Ovary (tissue), 9 donors: Measurements from ENCODE around the gene CBX2. TPM values are rescaled to one million over a fixed set of nuclear protein-coding genes. Genes with fewer than 3 reads are reported as not detected.
A peak's percentile ranks its signal among the peaks of the same experiment; 100 is the strongest.

ENCODE experiments used
- DNase-seq, 5 donors: peaks; one replicate each; pipeline ENCODE4 v3.0.0-alpha.2; 2019 to 2020
- H3K27ac ChIP-seq, 2 donors: fragments of 200-600 bp; one replicate each; pipeline versions ENCODE4 v1.5.1 to v1.8.0; 2019 to 2022
- H3K27me3 ChIP-seq: fragments of 200-600 bp; one replicate; pipeline ENCODE4 v1.8.0; 2022
- H3K36me3 ChIP-seq: fragments of 200-600 bp; sonication (generic); one replicate; pipeline ENCODE4 v1.5.1; 2019
- H3K4me1 ChIP-seq: one replicate; pipeline ENCODE4 v1.8.1; 2013; ENCODE audit warnings: mild to moderate bottlenecking, moderate library complexity; ENCODE audit not compliant: insufficient read depth
- H3K4me3 ChIP-seq: fragments of 200-600 bp; sonication (generic); one replicate; pipeline ENCODE4 v1.5.1; 2017
- H3K9me3 ChIP-seq, 2 donors: fragments of 200-600 bp in 1 of 2; sonication (generic) in 1 of 2; one replicate each; pipeline versions ENCODE4 v1.5.1 to v1.8.1; 2013 to 2019; ENCODE audit warnings: mild to moderate bottlenecking in 1 of 2, moderate library complexity in 1 of 2
- CTCF ChIP-seq, 3 donors: fragments of 450-650 bp in 2 of 3; fragments of 200-600 bp in 1 of 3; IDR thresholded peaks; one replicate each; pipeline versions ENCODE4 v1.5.1 to v1.8.0; 2016 to 2022; ENCODE audit warnings: antibody characterized with exemption in 3 of 3, mild to moderate bottlenecking in 1 of 3
- EP300 ChIP-seq: sonication (generic); formaldehyde crosslinking; IDR thresholded peaks from one replicate; pipeline ENCODE4 v1.6.1; 2017; ENCODE audit warnings: antibody characterized with exemption
- POLR2A ChIP-seq: fragments of 450-650 bp; IDR thresholded peaks from one replicate; pipeline ENCODE4 v1.6.1; 2017; ENCODE audit warnings: antibody characterized with exemption, mild to moderate bottlenecking, moderate library complexity
- WGBS, 3 donors: extraction: QIAGEN DNeasy Blood & Tissue Kit in 1 of 3; methylation state at CpG; one replicate each; pipeline versions ENCODE4 v1.1.5 to v1.1.7; 2013 to 2017; 5-methylcytosine and 5-hydroxymethylcytosine counted together
- intact Hi-C, 4 donors: fragments of 100-400 bp; cut with DNase I; formaldehyde crosslinking; loops; one replicate each; pipeline versions ENCODE4 v1.11.0 to v1.15.1; 2022 to 2023
- polyA plus RNA-seq, 2 donors: library from polyadenylated mRNA; stranded (reverse); fragments of 200-250 nt in 1 of 2; fragments of 350-450 nt in 1 of 2; fragmentation: Illumina TruSeq in 1 of 2; extraction: RNeasy Lipid Tissue Mini Kit (QIAGEN cat#74804) in 1 of 2; gene quantifications; one replicate each; pipeline ENCODE4 v1.2.3, GENCODE V29; 2013 to 2014
- total RNA-seq, 7 donors: library from RNA; depleted of rRNA in 2 of 7; stranded (reverse); fragments of >200 nt in 2 of 7; fragmentation: NEBNext Ultra II Directional in 3 of 7; extraction: Animal tissue kit (Norgen Biotek cat#: 25700) in 3 of 7; gene quantifications; one replicate each; pipeline versions ENCODE4 v1.1.0 to v1.2.4, GENCODE V29; 2016 to 2023
- donor health status: DM: no; HTN: no; CAD: no; lungs with moderate emphysema.
- donor health status: DM: no; HTN: no; CAD: no.
- donor health status: Bipolar disorder and iron deficiency.
- donor health status: DM: yes; HTN: yes; CAD: no.
- donor health status: DM: no; HTN: no; CAD: no.
- donor health status: DM: yes; HTN: yes; CAD: no.

Gene CBX2
- total and polyA plus RNA-seq, 9 donors, result 0.92 to 5.7 (median 4.7) TPM

GRCh38 chr17:79836510-79836971 is 58.6 kb downstream of the CBX2 start:
- TF ChIP-seq CTCF (IDR thresholded peaks at IDR 0.05) (no peak), POLR2A (no peak), EP300 (no peak)
- H3K4me3 ChIP-seq, result no peak overlapping the region
- WGBS, 3 donors, result 70 to 75% (median 73%) methylated on average over 18 of the region's 18 CpGs
- no peaks in the 10 kb centered on the region for H3K36me3 ChIP-seq
- H3K4me1 ChIP-seq, result peaks cover 29% of the 10 kb centered on the region
- H3K27ac ChIP-seq, result no peak overlapping the region
- DNase-seq, result peak in 1 of 5 donors; percentile 35
- no peaks in the 10 kb centered on the region for H3K9me3 ChIP-seq
- intact Hi-C loops, result no loop called here
- no peaks in the 10 kb centered on the region for H3K27me3 ChIP-seq

GRCh38 chr17:79836972-79837887 is 59.3 kb downstream of the CBX2 start:
- DNase-seq, result peak; percentile 37 to 66 (median 47)
- H3K4me1 ChIP-seq, result peaks cover 23% of the 10 kb centered on the region
- TF ChIP-seq EP300, result no peak
- TF ChIP-seq CTCF (IDR thresholded peaks at IDR 0.05), result no peak
- no peak for TF ChIP-seq POLR2A
- H3K27ac ChIP-seq, result no peak overlapping the region
- peak overlapping the region; percentile 63 for H3K4me3 ChIP-seq
- intact Hi-C loops, result no loop called here
- H3K27me3 ChIP-seq, result no peaks in the 10 kb centered on the region
- no peaks in the 10 kb centered on the region for H3K9me3 ChIP-seq
- 40 to 42% (median 42%) methylated on average over 37 to 41 of the region's 41 CpGs for WGBS, 3 donors
- H3K36me3 ChIP-seq, result no peaks in the 10 kb centered on the region

Other genes starting within 250 kb of the CBX2 start
- 1 to 10 TPM in 1 of 7 donors, under 1 TPM in 4, not detected in 2; 0.13 to 3.4 (median 0.20) TPM for gene RBFOX3, start 167.1 kb upstream of the CBX2 start, total RNA-seq
- gene RBFOX3, start 167.1 kb upstream of the CBX2 start, polyA plus RNA-seq, result under 1 TPM; 0.07 to 0.97 TPM
- gene ENPP7, start 47.2 kb upstream of the CBX2 start, total RNA-seq, result not detected
- gene ENPP7, start 47.2 kb upstream of the CBX2 start, polyA plus RNA-seq, result not detected
- gene CBX8, start 18.9 kb downstream of the CBX2 start, total RNA-seq, result 1 to 10 TPM in 6 of 7 donors, under 1 TPM in 1; 0.60 to 7.0 (median 3.9) TPM
- 1 to 10 TPM; 1.1 to 3.2 TPM for gene CBX8, start 18.9 kb downstream of the CBX2 start, polyA plus RNA-seq
- 10 to 100 TPM in 6 of 7 donors, 1 to 10 TPM in 1; 5.5 to 27.9 (median 16.5) TPM for gene CBX4, start 61.3 kb downstream of the CBX2 start, total RNA-seq
- gene CBX4, start 61.3 kb downstream of the CBX2 start, polyA plus RNA-seq, result 10 to 100 TPM in 1 of 2 donors, 1 to 10 TPM in 1; 7.8 to 10.7 TPM